WTC11 (cell line): ENCODE measurements around the gene RFWD3. TPM values are rescaled to one million over a fixed set of nuclear protein-coding genes. Genes with fewer than 3 reads are reported as not detected.

ENCODE experiments used
- ATAC-seq: fragments of 200-7000 bp; cut with Tn5 transposase; 2 replicates; pipeline ENCODE4 v1.10.0; 2021; ENCODE audit warnings: mild to moderate bottlenecking, moderate library complexity
- CTCF ChIA-PET: fragments of 300-600 bp; sonication (Branson Sonifier 250); formaldehyde crosslinking; loops from one replicate; lab custom pipeline; 2021; ENCODE audit warnings: antibody characterized with exemption; lab: Charles Lee
- POLR2A ChIA-PET: fragments of 350-600 bp; sonication (Branson Sonifier 250); formaldehyde crosslinking; loops from one replicate; lab custom pipeline; 2021; ENCODE audit warnings: antibody characterized with exemption; lab: Charles Lee
- DNase-seq: peaks from one replicate; pipeline ENCODE4 v3.0.0; 2021; ENCODE audit warnings: low spot score
- H3K27ac Mint-ChIP-seq: 2 replicates; pipeline ENCODE4 v1.8.0; 2021; ENCODE audit warnings: mixed read lengths
- H3K27me3 Mint-ChIP-seq: 2 replicates; pipeline ENCODE4 v1.8.0; 2021; ENCODE audit warnings: low read depth, mild to moderate bottlenecking, moderate library complexity, mixed read lengths
- H3K36me3 Mint-ChIP-seq: 2 replicates; pipeline ENCODE4 v1.8.0; 2021; ENCODE audit warnings: mixed read lengths
- H3K4me1 Mint-ChIP-seq: 2 replicates; pipeline ENCODE4 v1.8.0; 2022; ENCODE audit warnings: mixed read lengths
- H3K4me3 Mint-ChIP-seq: 2 replicates; pipeline ENCODE4 v1.8.0; 2021; ENCODE audit warnings: mild to moderate bottlenecking, moderate library complexity, mixed read lengths
- H3K9me3 Mint-ChIP-seq: 2 replicates; pipeline ENCODE4 v1.8.0; 2021; ENCODE audit warnings: mixed read lengths
- ATF2 ChIP-seq: sonication (generic); formaldehyde crosslinking; IDR thresholded peaks from 2 replicates; pipeline ENCODE4 v1.8.1; 2022; ENCODE audit warnings: low read depth, missing genetic modification reagents, borderline replicate concordance
- CBFB ChIP-seq: sonication (generic); formaldehyde crosslinking; IDR thresholded peaks from 2 replicates; pipeline ENCODE4 v1.8.1; 2022; ENCODE audit warnings: mild to moderate bottlenecking, low read depth, missing genetic modification reagents
- ELF4 ChIP-seq: sonication (generic); formaldehyde crosslinking; IDR thresholded peaks from 2 replicates; pipeline ENCODE4 v1.8.1; 2022; ENCODE audit warnings: low read depth, mild to moderate bottlenecking, moderate library complexity, missing genetic modification reagents
- ESRRA ChIP-seq: sonication (generic); formaldehyde crosslinking; IDR thresholded peaks from 2 replicates; pipeline ENCODE4 v1.8.1; 2022; ENCODE audit warnings: mild to moderate bottlenecking, missing genetic modification reagents, borderline replicate concordance
- GTF2I ChIP-seq: fragments of 250-450 bp; sonication (Bioruptor Pico); conservative IDR thresholded peaks from 2 replicates; pipeline ENCODE4 v1.4.0; 2021; ENCODE audit warnings: mild to moderate bottlenecking
- JUN ChIP-seq: sonication (generic); formaldehyde crosslinking; IDR thresholded peaks from 2 replicates; pipeline ENCODE4 v1.8.0; 2023; ENCODE audit warnings: mild to moderate bottlenecking, missing genetic modification reagents
- MYBL2 ChIP-seq: sonication (generic); formaldehyde crosslinking; IDR thresholded peaks from 2 replicates; pipeline ENCODE4 v1.8.1; 2023; ENCODE audit warnings: mild to moderate bottlenecking, moderate library complexity, missing genetic modification reagents
- SMAD4 ChIP-seq: sonication (generic); formaldehyde crosslinking; IDR thresholded peaks from 2 replicates; pipeline ENCODE4 v1.8.0; 2022; ENCODE audit warnings: mild to moderate bottlenecking, missing genetic modification reagents
- STAT6 ChIP-seq: sonication (generic); formaldehyde crosslinking; conservative IDR thresholded peaks from 2 replicates; pipeline ENCODE4 v1.8.1; 2023; ENCODE audit warnings: mild to moderate bottlenecking, low read depth, missing genetic modification reagents, moderate library complexity
- TCF7 ChIP-seq: sonication (generic); formaldehyde crosslinking; IDR thresholded peaks from 2 replicates; pipeline ENCODE4 v1.8.0; 2022; ENCODE audit warnings: mild to moderate bottlenecking, low read depth, missing genetic modification reagents, moderate library complexity
- ZNF512 ChIP-seq: sonication (generic); formaldehyde crosslinking; IDR thresholded peaks from 2 replicates; pipeline ENCODE4 v1.8.1; 2022; ENCODE audit warnings: missing genetic modification reagents, borderline replicate concordance
- total RNA-seq: library from RNA; stranded (reverse); gene quantifications from 3 replicates; pipeline ENCODE4 v1.2.3, GENCODE V29; 2021
- TF ChIP-seq, protein P1 (sequence below): sonication (generic); formaldehyde crosslinking; IDR thresholded peaks from 2 replicates; pipeline ENCODE4 v1.8.1; 2022; ENCODE audit warnings: mild to moderate bottlenecking, moderate library complexity, missing genetic modification reagents
- TF ChIP-seq, protein P2 (sequence below): sonication (generic); formaldehyde crosslinking; IDR thresholded peaks from 2 replicates; pipeline ENCODE4 v1.8.1; 2022; ENCODE audit warnings: mild to moderate bottlenecking, missing genetic modification reagents, moderate library complexity, borderline replicate concordance
- TF ChIP-seq, protein P3 (sequence below): sonication (generic); formaldehyde crosslinking; IDR thresholded peaks from 2 replicates; pipeline ENCODE4 v1.8.0; 2022; ENCODE audit warnings: mild to moderate bottlenecking, missing genetic modification reagents
- TF ChIP-seq, protein P4 (sequence below): sonication (generic); formaldehyde crosslinking; IDR thresholded peaks from 2 replicates; pipeline ENCODE4 v1.8.0; 2023; ENCODE audit warnings: mild to moderate bottlenecking, missing genetic modification reagents

Gene RFWD3
- total RNA-seq, 1 experiment from 2014 or later: 109 TPM

DNA sequence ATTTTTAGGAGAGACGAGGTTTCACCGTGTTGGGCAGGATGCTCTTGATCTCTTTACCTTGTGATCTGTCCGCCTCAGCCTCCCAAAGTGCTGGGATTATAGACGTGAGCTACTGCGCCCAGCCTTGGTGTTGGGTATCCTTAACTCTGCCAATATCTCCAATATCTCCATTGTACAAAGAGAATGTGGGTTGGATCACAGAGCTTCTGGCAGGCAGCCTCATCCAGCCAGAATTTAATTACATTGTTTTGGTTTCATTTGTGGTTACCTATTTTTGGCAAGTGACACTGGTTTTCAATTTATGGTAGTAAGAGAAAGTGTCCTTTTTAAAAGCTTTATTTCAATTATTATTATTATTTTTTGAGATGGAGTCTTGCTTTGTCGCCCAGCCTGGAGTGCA, 14.0 kb upstream of the RFWD3 start:
- ATAC-seq: no peak
- CTCF ChIA-PET: interaction anchor here (4.7 kb wide), 1 partner anchor 13 kb away, joined by 35 read pairs; the partner anchor contains the start of gene RFWD3
- TF ChIP-seq STAT6 (CRISPR knock-in tag): no peak
- no peak for TF ChIP-seq GTF2I (CRISPR knock-in tag)
- TF ChIP-seq JUN: no peak
- no peak for TF ChIP-seq CBFB (CRISPR knock-in tag)
- TF ChIP-seq, protein P1, sequence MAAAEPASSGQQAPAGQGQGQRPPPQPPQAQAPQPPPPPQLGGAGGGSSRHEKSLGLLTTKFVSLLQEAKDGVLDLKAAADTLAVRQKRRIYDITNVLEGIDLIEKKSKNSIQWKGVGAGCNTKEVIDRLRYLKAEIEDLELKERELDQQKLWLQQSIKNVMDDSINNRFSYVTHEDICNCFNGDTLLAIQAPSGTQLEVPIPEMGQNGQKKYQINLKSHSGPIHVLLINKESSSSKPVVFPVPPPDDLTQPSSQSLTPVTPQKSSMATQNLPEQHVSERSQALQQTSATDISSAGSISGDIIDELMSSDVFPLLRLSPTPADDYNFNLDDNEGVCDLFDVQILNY (CRISPR knock-in tag): no peak
- TF ChIP-seq ATF2 (CRISPR knock-in tag): no peak
- TF ChIP-seq, protein P2, sequence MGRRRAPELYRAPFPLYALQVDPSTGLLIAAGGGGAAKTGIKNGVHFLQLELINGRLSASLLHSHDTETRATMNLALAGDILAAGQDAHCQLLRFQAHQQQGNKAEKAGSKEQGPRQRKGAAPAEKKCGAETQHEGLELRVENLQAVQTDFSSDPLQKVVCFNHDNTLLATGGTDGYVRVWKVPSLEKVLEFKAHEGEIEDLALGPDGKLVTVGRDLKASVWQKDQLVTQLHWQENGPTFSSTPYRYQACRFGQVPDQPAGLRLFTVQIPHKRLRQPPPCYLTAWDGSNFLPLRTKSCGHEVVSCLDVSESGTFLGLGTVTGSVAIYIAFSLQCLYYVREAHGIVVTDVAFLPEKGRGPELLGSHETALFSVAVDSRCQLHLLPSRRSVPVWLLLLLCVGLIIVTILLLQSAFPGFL (CRISPR knock-in tag): no peak
- no peak for TF ChIP-seq TCF7 (CRISPR knock-in tag)
- TF ChIP-seq, protein P3, sequence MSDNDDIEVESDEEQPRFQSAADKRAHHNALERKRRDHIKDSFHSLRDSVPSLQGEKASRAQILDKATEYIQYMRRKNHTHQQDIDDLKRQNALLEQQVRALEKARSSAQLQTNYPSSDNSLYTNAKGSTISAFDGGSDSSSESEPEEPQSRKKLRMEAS (CRISPR knock-in tag): no peak
- TF ChIP-seq MYBL2 (CRISPR knock-in tag): no peak
- TF ChIP-seq SMAD4: no peak
- TF ChIP-seq ELF4 (CRISPR knock-in tag): no peak
- TF ChIP-seq ZNF512 (CRISPR knock-in tag): no peak
- TF ChIP-seq, protein P4, sequence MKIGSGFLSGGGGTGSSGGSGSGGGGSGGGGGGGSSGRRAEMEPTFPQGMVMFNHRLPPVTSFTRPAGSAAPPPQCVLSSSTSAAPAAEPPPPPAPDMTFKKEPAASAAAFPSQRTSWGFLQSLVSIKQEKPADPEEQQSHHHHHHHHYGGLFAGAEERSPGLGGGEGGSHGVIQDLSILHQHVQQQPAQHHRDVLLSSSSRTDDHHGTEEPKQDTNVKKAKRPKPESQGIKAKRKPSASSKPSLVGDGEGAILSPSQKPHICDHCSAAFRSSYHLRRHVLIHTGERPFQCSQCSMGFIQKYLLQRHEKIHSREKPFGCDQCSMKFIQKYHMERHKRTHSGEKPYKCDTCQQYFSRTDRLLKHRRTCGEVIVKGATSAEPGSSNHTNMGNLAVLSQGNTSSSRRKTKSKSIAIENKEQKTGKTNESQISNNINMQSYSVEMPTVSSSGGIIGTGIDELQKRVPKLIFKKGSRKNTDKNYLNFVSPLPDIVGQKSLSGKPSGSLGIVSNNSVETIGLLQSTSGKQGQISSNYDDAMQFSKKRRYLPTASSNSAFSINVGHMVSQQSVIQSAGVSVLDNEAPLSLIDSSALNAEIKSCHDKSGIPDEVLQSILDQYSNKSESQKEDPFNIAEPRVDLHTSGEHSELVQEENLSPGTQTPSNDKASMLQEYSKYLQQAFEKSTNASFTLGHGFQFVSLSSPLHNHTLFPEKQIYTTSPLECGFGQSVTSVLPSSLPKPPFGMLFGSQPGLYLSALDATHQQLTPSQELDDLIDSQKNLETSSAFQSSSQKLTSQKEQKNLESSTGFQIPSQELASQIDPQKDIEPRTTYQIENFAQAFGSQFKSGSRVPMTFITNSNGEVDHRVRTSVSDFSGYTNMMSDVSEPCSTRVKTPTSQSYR (CRISPR knock-in tag): no peak
- no peak for TF ChIP-seq ESRRA (CRISPR knock-in tag)
- no peaks in the 10 kb centered on the region for H3K36me3 Mint-ChIP-seq
- no peaks in the 10 kb centered on the region for H3K9me3 Mint-ChIP-seq
- no peak overlapping the region for H3K4me3 Mint-ChIP-seq
- no peak overlapping the region; the same call in 1 of the 2 replicates for H3K27ac Mint-ChIP-seq
- peaks cover 9% of the 10 kb centered on the region for H3K4me1 Mint-ChIP-seq
- DNase-seq: no peak
- H3K27me3 Mint-ChIP-seq: no peaks in the 10 kb centered on the region
- POLR2A ChIA-PET: no interaction called here
